HK-2 (cell line): ENCODE measurements around the gene ALKBH3.

Experiments used
- DNase-seq: peaks from one replicate; pipeline ENCODE4 v3.0.0-alpha.2; 2018; ENCODE audit not compliant: unreplicated experiment

The ALKBH3 gene

DNA sequence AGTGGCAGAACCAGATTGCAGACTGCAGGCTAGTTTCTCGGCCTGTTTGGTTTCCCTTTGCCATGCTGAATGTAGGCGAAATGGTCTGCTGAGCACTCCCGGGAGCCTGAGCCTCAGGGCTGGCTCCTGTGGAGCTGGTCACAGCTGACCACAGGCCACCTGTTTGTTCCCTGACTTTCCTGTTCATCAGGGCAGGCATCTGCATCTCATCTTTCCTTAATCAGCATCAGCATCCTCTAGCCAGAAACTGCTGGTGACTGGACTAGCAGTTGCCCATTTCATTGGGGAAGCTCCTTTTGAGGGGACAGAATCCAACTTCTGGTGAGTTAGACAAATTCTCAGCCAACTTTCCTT is 41.6 kb downstream of the ALKBH3 start:
- DNase-seq, result no peak

DNA sequence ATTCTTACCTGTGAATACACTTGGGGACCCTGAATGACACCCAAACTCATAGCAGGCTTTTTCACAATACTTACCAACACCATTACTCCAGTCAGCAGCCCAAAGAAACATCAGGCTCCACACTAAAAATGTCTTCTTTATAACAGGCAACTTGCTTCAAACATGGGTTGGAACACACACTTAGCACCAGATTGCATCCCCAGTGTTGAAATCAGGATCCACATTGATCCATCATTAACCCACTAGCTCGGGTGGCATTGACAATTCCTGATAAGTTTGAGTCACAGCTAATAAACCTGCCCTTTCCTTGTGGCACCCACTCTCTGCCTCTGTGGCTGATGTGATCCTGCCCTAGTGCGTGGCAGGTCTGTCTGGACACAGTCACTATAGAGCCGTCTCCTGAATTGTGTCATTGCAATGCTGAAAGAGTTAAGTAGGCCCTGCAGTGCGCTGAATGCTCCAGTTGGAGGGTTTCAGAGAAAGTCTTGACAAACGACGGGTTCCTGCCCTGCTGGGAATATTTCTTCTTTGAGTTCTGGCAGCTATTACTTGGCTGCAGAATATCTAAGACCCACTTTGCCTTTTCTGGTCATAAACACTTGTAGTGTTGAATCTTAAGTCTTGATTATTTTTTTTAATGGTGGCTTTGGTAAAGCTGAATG is 42.2 kb downstream of the ALKBH3 start:
- no peak for DNase-seq

DNA sequence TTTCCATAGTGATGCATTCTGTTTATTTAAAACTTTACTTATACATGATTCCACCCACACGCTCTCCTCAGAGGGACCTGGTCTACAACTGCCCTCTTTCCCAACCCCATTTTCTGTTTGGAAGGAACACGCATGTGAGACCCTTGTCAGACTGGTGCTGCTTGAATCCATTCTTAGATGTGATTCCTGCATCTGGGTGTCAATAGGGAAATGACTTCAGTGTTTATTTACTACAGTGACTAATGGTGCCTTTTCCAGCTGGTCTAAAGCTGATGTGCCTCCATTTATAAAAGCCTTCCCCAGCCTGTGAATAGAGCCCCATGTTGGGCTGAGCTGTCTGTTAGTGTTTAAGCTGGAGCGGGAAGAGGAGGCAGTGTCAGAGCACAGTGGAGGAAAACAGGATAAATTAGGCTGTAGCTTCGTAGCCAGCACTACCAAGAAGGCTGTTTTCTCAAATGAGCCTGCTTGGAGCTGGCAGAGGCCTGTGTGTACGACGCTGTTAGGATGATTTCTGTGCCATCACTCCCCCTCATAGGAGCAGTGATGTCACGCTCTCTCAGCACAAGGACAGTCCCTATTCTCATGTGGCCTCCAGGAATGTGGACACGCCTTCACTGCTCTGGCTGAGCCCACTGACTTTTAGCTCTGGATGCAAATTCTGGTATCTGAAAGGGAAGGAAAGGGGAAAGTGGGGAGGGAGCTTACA is 42.9 kb downstream of the ALKBH3 start:
- DNase-seq, result no peak

DNA sequence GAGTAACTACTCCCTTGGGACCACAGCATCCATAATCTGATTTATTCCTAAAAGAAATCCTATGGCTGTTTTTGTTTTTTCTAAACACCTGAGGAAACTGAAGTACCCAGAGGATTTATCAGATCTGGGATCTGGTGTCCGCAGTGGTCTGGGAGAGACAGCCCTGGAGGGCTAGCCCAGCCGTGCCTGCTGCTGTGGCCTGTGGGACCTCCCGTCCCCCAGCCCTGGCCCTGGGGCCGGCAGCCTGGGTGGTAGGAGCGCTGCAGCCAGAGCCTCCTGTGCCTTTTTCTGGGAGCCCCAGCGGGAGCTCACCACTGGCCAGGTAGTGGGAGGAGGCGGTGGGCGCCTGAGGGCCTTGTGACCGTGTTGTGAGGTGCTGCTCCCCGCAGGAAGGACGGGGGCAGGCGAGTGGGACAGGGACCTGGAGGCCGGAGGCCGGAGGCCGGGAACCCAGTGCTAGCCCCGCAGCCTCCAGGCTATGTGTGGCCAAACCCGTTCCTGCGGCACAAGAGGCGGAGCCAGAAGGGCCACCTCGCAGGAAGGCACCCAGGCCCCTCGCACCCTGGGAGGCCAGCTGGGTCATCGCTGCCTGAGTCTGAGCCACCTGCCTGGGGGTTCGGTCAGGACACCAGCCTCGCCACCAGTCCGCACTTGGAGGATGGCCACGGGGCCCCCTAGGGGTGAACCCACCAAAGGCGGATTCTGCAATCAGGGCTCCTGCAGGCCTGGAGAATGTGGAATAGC is 43.7 kb downstream of the ALKBH3 start:
- no peak for DNase-seq

DNA sequence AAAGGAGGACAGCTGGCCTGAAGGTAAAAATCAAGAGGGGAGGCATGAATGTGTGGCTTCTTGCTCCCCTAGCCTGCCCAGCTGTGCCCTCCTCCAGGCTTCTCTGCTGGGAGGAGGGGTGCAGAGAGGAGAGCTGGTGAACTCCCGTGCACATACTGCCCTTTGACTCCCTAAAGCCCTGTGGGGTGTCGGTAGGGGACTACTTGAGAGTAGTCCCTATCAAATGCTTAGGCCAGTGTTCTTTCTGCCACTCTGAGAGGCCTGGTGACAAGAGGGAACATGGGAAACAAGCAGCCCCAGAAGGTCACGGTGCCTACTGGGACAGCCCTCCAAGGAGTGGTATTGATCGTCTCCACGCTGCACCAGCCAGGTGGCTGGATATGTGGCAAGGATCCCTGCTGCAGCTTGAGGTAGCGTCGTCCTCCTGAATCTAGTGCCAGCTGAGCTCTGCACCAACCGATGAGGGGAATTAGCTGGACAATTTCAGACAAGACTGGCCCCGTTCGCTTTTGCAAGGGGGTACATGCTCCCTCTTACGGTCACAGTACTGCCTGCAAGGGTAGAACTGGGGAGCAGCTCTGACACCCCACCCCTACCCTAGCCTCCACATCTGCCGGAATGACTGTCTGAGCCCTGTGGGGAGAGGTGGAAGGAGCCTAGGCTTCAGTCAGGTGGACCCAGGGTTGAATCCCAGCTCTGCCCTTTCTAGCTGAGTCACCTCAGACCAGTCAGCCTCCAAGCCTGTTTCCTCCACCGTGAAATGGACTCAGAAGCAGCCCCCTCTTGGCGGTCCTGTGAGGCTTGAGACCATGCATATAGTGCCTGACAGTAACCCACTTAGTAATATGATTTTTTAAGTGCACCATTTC is 44.7 kb downstream of the ALKBH3 start:
- no peak for DNase-seq

DNA sequence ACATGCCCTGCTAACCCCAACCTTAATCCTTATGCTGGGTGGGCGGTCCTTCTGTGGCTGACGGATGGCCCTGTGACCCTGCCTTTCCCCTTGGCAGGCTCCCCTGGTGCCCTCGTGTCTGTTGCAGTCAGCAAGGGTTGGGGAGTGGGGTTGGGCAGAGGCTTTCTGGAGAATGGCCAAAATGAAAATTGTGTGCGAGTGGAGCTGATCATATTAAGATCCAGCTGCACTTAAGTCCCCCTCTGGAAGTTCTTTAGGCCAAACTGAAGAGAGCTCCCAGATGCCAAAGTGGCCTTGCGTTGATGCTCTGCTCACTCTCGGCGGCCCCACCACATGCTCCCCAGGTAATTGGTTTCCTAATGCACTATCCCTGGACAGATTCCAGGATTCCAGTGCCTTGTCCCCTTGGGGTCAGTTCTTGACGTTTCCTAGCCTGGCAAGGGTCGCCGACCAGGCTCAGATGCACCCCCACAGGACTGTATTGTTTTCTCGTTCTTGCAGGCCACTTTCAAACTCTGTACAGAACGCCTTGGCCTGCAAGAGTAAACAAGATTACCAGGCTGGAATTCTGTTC is 45.4 kb downstream of the ALKBH3 start:
- DNase-seq, result no peak

DNA sequence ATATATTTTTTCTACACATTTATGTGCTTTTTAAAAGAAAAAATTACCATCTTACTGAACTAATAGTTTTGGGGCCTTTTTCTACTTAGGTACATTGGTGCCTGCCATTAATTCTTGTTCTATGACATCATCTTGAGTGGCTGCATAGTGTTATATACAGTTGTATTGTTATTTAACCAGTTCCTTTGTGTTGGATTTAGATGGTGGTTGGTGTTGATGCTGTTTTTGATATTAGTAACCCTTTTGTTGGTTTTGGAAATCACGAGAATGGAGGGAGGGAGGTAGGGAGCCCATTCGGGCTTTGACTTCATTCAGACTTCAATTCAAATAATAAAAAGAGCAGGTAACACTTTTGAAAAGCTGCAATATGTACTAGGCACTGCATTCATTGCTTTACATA is 46.4 kb downstream of the ALKBH3 start:
- no peak for DNase-seq

DNA sequence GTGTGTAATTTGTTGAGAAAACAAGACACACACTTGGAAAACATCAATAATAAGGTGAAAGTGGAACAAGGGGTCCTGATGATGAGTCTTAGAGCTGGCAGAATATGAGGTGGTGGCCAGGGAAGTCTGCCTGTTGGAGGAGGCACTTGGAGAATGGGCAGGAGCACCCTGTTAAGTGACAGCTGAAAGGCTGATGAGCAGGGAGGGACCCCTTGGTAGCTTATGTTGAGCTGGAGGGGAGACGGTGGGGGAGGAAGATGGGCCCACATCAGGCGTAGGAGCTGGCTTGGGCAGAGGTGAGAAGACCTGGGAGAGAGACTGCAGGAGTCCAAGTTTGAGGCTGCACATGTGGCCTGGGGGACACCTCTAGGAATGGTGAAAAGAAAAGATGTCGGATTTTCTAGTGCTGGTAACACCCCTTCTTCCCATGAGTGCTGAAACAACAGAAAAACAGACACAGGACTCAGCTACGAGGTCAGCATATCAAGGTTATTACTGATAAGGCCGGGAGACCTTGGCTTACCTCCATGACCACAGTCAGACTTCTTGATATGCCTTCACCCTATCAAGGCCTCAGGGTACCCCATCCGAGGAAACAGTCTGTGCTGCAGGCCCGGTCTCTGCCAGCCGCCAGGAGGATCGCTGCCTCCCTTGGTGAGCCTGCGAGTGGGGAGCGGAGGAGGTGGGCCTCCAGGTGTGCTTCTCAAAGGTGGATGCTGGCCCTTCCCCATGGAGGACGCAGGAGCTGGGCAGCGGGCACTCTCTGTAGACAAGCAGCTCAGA is 47.5 kb downstream of the ALKBH3 start:
- DNase-seq, result no peak

DNA sequence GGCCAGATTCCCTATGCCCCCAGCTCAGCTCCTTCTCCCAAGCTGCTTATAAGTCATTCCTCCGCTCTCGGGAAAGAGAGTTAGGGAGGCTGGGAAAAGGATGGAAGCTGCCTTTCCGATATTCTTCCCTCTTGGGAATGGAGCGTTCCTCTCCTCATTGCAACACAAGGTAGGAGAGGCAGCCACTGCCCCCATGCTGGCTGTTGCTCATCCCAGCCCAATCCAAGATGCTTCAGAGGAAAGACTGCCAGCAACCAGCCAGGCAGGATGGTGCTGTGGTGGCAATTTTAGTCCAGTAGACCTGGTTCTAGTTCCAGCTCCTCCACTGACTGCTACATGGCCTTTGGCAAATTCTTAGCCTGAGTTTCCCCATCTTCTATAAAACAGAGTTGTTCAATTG is 48.1 kb downstream of the ALKBH3 start:
- DNase-seq, result no peak

DNA sequence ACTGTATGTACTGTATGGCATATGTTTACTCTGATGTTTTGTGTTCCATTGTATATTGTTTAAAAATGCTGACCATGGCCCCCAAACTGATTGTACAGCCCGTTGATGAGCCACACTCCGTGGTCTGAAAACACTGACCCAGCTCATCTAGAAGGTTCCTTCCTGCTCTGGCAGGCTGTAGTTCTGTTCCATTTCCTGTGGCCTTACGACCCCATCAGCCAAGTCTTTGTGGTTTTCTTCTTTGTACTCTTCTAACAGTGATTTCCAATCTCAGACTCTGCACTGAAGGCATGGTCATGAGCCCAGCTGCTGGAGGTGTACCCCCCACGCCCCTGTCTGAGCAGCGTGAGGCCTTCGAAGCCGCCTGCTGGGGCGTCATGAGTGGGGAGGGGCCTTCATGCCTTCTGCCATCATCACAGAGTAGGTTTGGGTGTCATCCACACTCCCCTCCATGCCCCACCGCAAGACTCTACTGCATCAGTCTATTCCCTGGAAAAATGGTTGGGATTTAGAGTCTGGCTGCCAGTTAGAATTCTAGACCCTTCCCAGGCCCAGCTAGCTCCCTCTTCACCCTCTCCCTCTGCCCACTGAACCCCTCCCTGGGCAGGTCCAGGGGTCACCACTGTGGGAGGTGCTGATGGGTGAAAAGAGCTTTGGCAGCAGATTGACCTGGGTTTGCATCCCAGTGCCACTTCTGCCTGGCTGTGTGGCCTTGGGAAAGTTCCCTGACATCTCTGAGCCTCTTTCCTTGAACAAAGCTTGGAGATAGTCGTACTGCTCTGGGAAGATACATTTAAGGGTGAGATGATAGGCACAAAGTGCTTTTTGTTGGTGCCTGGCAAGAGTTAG is 50.5 kb downstream of the ALKBH3 start:
- DNase-seq, result no peak

DNA sequence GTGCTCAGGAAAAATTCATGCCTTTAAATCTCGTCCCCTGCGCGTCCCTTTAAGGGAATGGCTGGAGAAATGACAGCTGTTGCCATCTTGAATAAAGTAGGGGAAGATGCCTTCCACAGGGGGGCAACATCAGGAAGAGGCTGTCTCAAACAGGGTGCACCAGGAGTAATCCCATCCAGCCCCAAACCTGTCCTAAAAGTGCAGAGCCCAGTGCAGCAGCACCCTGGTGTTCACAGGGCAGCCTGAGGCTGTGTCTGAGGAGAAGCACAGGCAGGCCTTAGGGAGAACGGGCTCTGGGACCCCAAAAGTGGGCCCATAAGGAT is 51.0 kb downstream of the ALKBH3 start:
- DNase-seq, result no peak

DNA sequence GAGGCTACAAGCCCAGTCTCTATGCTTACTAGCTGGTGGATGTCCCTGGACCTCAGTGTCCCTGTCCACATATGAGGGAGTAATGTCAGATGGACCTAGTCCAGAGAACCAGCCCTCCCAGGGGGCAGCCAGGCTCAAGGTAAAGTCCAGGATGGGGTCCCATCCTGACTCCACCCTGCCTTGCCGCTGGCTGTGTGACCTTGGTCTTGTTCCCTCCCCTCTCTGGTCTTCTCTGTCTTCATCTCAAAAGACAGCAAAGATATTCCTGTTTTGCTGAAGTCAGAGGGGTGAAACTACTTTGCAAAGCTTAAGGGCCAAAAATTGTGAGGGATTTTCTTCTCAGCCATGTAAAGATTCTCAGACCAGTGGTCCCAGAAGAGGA is 52.6 kb downstream of the ALKBH3 start:
- DNase-seq, result no peak

DNA sequence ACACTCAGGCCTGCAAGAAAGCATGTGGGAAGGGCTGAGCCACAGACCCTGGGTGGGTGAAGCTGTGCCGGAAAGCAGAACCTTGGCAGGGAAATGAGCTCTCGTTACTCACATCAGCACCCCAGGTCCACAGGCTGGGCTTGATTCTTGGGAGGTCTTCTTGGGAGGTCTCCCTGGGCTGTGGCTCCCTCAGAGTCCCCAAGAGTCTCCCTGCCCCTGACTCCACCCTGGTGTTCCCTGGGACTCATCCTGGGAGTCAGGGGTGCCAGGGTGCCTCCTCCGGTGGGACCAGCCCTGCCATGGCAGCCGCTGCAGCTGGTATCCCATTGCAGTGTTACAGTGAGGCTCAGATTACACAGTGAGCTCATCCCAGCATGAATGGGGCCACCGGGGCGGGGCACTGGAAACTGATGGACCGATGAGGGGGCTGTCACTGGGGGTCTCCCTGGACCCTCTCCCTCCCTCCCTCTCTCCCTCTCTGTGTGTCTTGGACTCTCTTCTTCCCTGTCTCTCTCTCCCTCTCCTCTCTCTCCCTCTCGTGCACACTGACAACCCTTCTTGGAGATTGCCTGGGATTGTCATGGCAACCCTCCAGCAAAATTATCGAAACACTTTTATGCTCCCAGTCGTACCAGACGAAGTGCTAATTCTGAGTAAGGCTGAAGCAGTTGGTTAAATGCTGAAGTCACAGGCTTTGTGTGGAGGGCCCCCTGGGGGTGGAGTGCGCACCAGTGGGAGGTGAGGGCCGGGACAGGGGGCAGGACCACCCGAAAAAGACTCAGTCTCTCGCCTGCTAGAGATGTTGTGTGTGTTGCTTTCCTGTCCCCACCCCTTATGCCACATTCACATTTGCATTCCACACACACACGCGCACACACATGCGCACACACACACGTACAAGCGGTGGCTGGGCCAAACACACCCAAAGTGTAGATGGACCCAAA is 53.2 kb downstream of the ALKBH3 start:
- no peak for DNase-seq

DNA sequence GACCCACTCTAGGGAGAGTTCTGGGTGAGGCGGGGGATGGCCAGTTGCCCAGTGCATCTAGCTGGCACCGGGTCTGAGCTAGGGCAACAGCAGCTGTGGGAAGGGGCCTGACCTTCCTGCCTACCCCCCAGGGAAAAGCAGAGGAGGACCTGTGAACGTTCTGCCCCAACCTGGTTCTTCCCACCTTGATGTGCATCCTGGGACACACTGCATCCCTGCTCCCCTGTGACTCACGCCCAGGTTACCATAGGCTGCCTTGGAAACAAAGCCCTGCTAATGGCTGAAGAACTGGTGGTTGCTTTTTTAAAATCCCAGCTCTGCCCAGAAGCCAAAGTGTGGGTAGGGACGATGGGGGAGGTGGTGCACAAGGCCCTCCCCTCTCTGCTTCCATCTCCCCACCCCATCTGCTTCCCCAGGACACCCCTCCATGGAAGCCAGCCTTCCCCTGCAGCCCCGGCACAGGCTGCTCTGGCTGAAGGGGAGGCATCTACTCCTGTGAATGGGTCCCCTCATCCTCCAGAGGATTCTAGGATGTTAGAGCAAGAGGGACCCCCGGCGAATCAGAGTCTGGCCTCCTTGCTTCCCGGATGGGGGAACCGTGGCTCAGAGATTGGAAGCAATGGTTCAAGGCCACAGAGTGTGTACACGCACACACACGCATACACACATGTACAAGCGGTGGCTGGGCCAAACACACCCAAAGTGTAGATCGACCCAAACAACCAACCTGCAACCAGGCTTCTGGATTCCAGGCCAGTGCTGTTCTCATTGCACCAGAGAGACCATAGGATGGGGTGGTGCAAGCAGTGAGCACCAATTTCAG is 54.2 kb downstream of the ALKBH3 start:
- no peak for DNase-seq

DNA sequence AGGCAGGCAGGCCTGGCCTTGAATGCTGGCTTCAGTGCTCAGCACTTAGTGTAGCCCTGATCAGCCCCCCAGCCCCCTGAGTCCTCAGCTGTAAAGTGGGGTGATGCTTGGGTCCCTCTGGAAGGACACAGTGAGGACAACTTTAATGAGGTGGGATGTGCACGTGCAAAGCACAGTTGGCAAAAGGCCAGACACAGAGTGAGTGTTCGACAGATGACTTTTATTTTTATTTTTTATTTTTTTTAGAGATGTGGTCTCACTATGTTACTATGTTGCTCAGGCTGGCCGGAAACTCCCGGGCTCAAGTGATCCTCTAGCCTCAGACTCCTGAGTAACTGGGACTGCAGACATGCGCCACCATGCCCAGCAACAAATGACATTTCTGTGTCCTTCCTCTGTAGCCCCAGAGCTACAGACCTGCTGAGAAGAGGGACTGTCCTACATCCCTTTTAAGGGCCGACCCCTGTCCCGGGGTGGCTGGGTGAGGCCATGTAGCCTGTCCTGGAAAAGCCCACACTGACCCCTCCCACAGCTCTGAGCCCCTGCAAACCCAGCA is 54.9 kb downstream of the ALKBH3 start:
- DNase-seq, result no peak

DNA sequence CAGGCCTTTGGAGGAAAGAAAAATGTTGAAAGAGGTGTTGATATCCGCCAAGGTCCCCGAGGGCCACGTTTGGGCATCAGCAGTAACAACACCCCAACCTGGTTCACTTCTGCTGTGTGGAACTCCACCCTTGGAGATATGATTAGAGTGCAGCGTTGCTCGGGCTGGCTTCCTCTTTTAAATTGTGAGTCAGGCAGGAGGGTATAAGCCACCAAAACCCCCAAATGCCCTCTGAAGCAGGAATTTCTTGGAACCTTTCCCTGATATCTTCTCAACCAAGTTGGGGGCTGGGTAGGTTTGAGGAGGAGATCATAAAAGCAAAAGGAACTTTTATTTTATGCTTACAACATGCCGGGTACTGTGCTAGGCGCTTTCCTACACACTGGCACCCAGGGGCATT is 55.4 kb downstream of the ALKBH3 start:
- DNase-seq, result no peak

DNA sequence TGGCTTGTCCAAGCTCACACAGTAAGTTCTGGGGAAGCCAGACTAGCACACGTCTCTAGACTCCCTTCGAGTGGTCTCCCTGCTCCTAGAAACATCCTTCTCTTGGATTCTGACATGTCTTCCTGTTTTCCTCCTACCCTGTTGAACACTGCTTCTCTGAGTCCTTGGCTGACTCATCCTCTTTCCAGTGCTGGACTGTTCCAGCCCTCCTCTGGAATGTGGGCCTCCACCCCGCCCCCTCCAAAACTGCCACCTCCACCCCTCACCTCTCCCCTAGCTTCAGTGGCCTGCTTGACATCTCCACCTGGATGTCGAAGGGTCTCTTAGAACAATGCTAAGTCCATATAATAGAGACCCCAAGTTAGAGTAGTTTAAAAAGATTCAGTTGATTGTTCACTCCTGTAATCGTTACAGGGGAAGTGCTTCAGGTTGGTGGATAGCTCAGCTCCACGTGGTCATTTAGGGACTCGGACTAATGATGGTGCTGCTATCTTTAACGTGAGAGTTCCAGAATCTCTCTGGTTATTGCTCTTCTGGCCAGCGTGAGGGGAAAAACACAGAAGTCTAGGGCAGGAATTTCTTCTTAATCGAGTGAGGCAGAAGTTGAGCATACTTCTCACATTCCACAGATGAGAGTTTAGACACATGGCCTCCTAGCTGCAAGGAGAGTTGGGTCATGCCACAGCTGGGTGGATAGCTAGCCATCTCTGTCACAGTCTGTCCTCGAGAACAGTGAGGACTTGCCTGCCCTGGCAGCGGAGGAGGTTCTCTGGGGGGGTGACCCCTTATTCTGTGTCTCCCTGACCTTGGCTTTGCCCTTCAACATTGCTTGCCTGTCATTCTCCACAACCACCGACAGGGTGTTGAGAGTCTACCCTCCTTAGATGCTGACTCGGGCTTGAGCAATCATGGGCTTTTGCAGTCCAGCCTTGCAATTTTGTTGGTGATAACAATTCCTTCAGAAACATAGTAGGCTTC is 57.1 kb downstream of the ALKBH3 start:
- no peak for DNase-seq
